H9 (cell line): ENCODE measurements around the gene ZCWPW2. TPM values are rescaled to one million over a fixed set of nuclear protein-coding genes. Genes with fewer than 3 reads are reported as not detected.

Experiments used
- DNase-seq: peaks from one replicate; pipeline ENCODE4 v3.0.0-alpha.2; 2017
- H2AFZ ChIP-seq: one replicate; pipeline ENCODE4 v1.6.1; 2013; ENCODE audit warnings: mild to moderate bottlenecking, low read length, control low read depth, moderate library complexity
- H2AK5ac ChIP-seq: 2 replicates; pipeline ENCODE4 v1.6.1; 2013; ENCODE audit warnings: low read length, control low read depth, mixed read lengths; ENCODE audit not compliant: insufficient read length
- H2BK120ac ChIP-seq: one replicate; pipeline ENCODE4 v1.6.1; 2013; ENCODE audit warnings: low read depth, mild to moderate bottlenecking, low read length, control low read depth, inconsistent platforms; ENCODE audit not compliant: poor library complexity, severe bottlenecking
- H2BK12ac ChIP-seq: 2 replicates; pipeline ENCODE4 v1.6.1; 2013; ENCODE audit warnings: low read length, control low read depth, mixed read lengths, low read depth; ENCODE audit not compliant: insufficient read length
- H2BK15ac ChIP-seq: 2 replicates; pipeline ENCODE4 v1.6.1; 2013; ENCODE audit warnings: low read depth, low read length, control low read depth
- H2BK20ac ChIP-seq: one replicate; pipeline ENCODE4 v1.6.1; 2013; ENCODE audit warnings: low read depth, mild to moderate bottlenecking, low read length, control low read depth, inconsistent platforms; ENCODE audit not compliant: poor library complexity, severe bottlenecking
- H2BK5ac ChIP-seq: 2 replicates; pipeline ENCODE4 v1.6.1; 2013; ENCODE audit warnings: low read length, control low read depth, mixed read lengths; ENCODE audit not compliant: insufficient read length
- H3K14ac ChIP-seq: 2 replicates; pipeline ENCODE4 v1.6.1; 2013; ENCODE audit warnings: low read length, control low read depth; ENCODE audit not compliant: insufficient read depth
- H3K18ac ChIP-seq: 2 replicates; pipeline ENCODE4 v1.6.1; 2013; ENCODE audit warnings: low read depth, mild to moderate bottlenecking, mixed read lengths, low read length, control low read depth; ENCODE audit not compliant: insufficient read length
- H3K23ac ChIP-seq: 2 replicates; pipeline ENCODE4 v1.6.1; 2013; ENCODE audit warnings: low read length, control low read depth, mixed read lengths, low read depth; ENCODE audit not compliant: insufficient read length
- H3K23me2 ChIP-seq: 2 replicates; pipeline ENCODE4 v1.6.1; 2013; ENCODE audit warnings: low read depth, mild to moderate bottlenecking, mixed read lengths, low read length, control low read depth; ENCODE audit not compliant: insufficient read length, poor library complexity, severe bottlenecking
- H3K27ac ChIP-seq: 2 replicates; pipeline ENCODE4 v1.5.1; 2013; ENCODE audit warnings: low read length, control low read depth, mixed read lengths, low read depth; ENCODE audit not compliant: insufficient read length
- H3K27me3 ChIP-seq: 2 replicates; pipeline ENCODE4 v1.6.1; 2013; ENCODE audit warnings: low read length, control low read depth, inconsistent platforms; ENCODE audit not compliant: insufficient read depth
- H3K4ac ChIP-seq: 2 replicates; pipeline ENCODE4 v1.6.1; 2013; ENCODE audit warnings: low read depth, mild to moderate bottlenecking, control low read depth, inconsistent platforms, low read length, moderate library complexity
- H3K4me1 ChIP-seq: 2 replicates; pipeline ENCODE4 v1.6.1; 2013; ENCODE audit warnings: low read length, control low read depth, inconsistent platforms; ENCODE audit not compliant: insufficient read depth
- H3K4me2 ChIP-seq: 2 replicates; pipeline ENCODE4 v1.6.1; 2013; ENCODE audit warnings: low read length, control low read depth, mixed read lengths; ENCODE audit not compliant: insufficient read length, insufficient read depth
- H3K56ac ChIP-seq: 2 replicates; pipeline ENCODE4 v1.6.1; 2013; ENCODE audit warnings: low read depth, mild to moderate bottlenecking, mixed read lengths, low read length, control low read depth; ENCODE audit not compliant: insufficient read length
- H3K79me1 ChIP-seq: 2 replicates; pipeline ENCODE4 v1.6.1; 2013; ENCODE audit warnings: low read depth, mild to moderate bottlenecking, moderate library complexity, low read length, control low read depth, inconsistent platforms; ENCODE audit not compliant: insufficient read depth, poor library complexity, severe bottlenecking
- H3K79me2 ChIP-seq: 2 replicates; pipeline ENCODE4 v1.6.1; 2013; ENCODE audit warnings: low read length, control low read depth, inconsistent platforms; ENCODE audit not compliant: insufficient read depth
- H3K9ac ChIP-seq: 2 replicates; pipeline ENCODE4 v1.6.1; 2013; ENCODE audit warnings: low read length, control low read depth, mixed read lengths; ENCODE audit not compliant: insufficient read length; ENCODE audit errors: extremely low read depth
- H3K9me3 ChIP-seq: one replicate; pipeline ENCODE4 v1.6.1; 2013; ENCODE audit warnings: low read depth, low read length, inconsistent platforms; ENCODE audit not compliant: control insufficient read depth
- H3T11ph ChIP-seq: one replicate; pipeline ENCODE4 v1.6.1; 2013; ENCODE audit warnings: mild to moderate bottlenecking, low read length, control low read depth, inconsistent platforms
- H4K20me1 ChIP-seq: one replicate; pipeline ENCODE4 v1.6.1; 2013; ENCODE audit not compliant: control insufficient read depth, insufficient read length, insufficient read depth
- H4K5ac ChIP-seq: 2 replicates; pipeline ENCODE4 v1.6.1; 2013; ENCODE audit warnings: low read depth, mild to moderate bottlenecking, mixed read lengths, low read length, control low read depth; ENCODE audit not compliant: insufficient read length
- H4K8ac ChIP-seq: replicated peaks from 2 replicates; pipeline ENCODE4 v1.6.1; 2013; ENCODE audit warnings: low read length, control low read depth, mixed read lengths, low read depth; ENCODE audit not compliant: insufficient read length
- H4K91ac ChIP-seq: 2 replicates; pipeline ENCODE4 v1.6.1; 2013; ENCODE audit warnings: low read depth, mild to moderate bottlenecking, moderate library complexity, mixed read lengths, low read length, control low read depth; ENCODE audit not compliant: insufficient read length
- H3K27ac Mint-ChIP-seq, 3 experiments: 2 replicates in 2 of 3; 3 replicates in 1 of 3; pipeline ENCODE4 v1.8.0; 2020 to 2021; ENCODE audit warnings: mixed read lengths in 3 of 3, mild to moderate bottlenecking in 1 of 3, moderate library complexity in 1 of 3
- H3K27me3 Mint-ChIP-seq: 2 replicates; pipeline ENCODE4 v1.8.0; 2021; ENCODE audit warnings: low read depth, mild to moderate bottlenecking, moderate library complexity, mixed read lengths
- H3K36me3 Mint-ChIP-seq, 3 experiments: 2 replicates in 2 of 3; 3 replicates in 1 of 3; pipeline ENCODE4 v1.8.0; 2020 to 2021; ENCODE audit warnings: low read depth in 3 of 3, mixed read lengths in 3 of 3; ENCODE audit not compliant: insufficient read depth in 1 of 3
- H3K4me1 Mint-ChIP-seq, 2 experiments: 2 replicates each; pipeline ENCODE4 v1.8.0; 2020; ENCODE audit warnings: mixed read lengths in 2 of 2
- H3K4me3 Mint-ChIP-seq, 2 experiments: 2 replicates in 1 of 2; 3 replicates in 1 of 2; pipeline ENCODE4 v1.8.0; 2020 to 2021; ENCODE audit warnings: mild to moderate bottlenecking in 2 of 2, mixed read lengths in 2 of 2, moderate library complexity in 1 of 2
- H3K9me3 Mint-ChIP-seq, 2 experiments: 2 replicates in 1 of 2; 3 replicates in 1 of 2; pipeline ENCODE4 v1.8.0; 2020; ENCODE audit warnings: mild to moderate bottlenecking in 2 of 2, mixed read lengths in 2 of 2, moderate library complexity in 1 of 2
- CTCF ChIP-seq: fragments of 200-600 bp; sonication (generic); conservative IDR thresholded peaks from 3 replicates; pipeline ENCODE4 v1.8.0; 2021; ENCODE audit warnings: antibody characterized with exemption, mild to moderate bottlenecking
- WGBS: extraction: QIAGEN DNeasy Blood & Tissue Kit; methylation state at CpG from one replicate; pipeline ENCODE4 v1.1.7; 2013; ENCODE audit warnings: missing lambda C conversion rate, low lambda C conversion rate, mixed read lengths; ENCODE audit not compliant: insufficient read length; ENCODE audit errors: extremely low coverage; 5-methylcytosine and 5-hydroxymethylcytosine counted together
- total RNA-seq: library from RNA; stranded (reverse); gene quantifications from 2 replicates; pipeline ENCODE4 v1.2.1, GENCODE V29; 2021

ZCWPW2 gene
- total RNA-seq, 1 experiment from 2014 or later = 0.35 TPM

GRCh38 chr3:28502397-28502937 is 153.9 kb downstream of the ZCWPW2 start:
- no peaks in the 10 kb centered on the region for H3K4me1 ChIP-seq
- no peaks in the 10 kb centered on the region for H3K79me2 ChIP-seq
- no peak overlapping the region for H3K56ac ChIP-seq
- no peak overlapping the region for H2BK120ac ChIP-seq
- no peak overlapping the region for H2BK5ac ChIP-seq
- H3K9ac ChIP-seq = no peak overlapping the region
- H3K36me3 Mint-ChIP-seq = no peaks in the 10 kb centered on the region
- H3K27me3 Mint-ChIP-seq = no peaks in the 10 kb centered on the region
- H4K20me1 ChIP-seq = no peaks in the 10 kb centered on the region
- no peak overlapping the region for H4K91ac ChIP-seq
- H3K23me2 ChIP-seq = no peaks in the 10 kb centered on the region
- no peaks in the 10 kb centered on the region for H3K27me3 ChIP-seq
- no peak overlapping the region for H3K14ac ChIP-seq
- no peak overlapping the region for H3K23ac ChIP-seq
- no peak overlapping the region for H3K4me3 Mint-ChIP-seq
- H2BK15ac ChIP-seq = no peak overlapping the region
- H2BK20ac ChIP-seq = no peak overlapping the region
- H3K4me1 Mint-ChIP-seq = peaks cover 30 to 44% of the 10 kb centered on the region in 2 experiments
- H2AK5ac ChIP-seq = no peak overlapping the region
- no peak overlapping the region for H3K4ac ChIP-seq
- no peak for TF ChIP-seq CTCF
- H4K8ac ChIP-seq = no peak overlapping the region
- no peaks in the 10 kb centered on the region; a peak in 1 of 5 replicates for H3K9me3 Mint-ChIP-seq
- no peak overlapping the region for H2BK12ac ChIP-seq
- H3K27ac Mint-ChIP-seq = peak overlapping the region in 1 of 3 experiments; percentile 4; a peak in 1 of 7 replicates
- no peak overlapping the region for H3K18ac ChIP-seq
- no peak overlapping the region for H3T11ph ChIP-seq
- H3K9me3 ChIP-seq = no peaks in the 10 kb centered on the region
- H2AFZ ChIP-seq = no peak overlapping the region
- H3K79me1 ChIP-seq = no peaks in the 10 kb centered on the region
- H4K5ac ChIP-seq = no peak overlapping the region
- no CpG with 5 or more reads among the region's 6 CpGs for whole genome bisulfite sequencing
- H3K4me2 ChIP-seq = no peak overlapping the region
- peak; percentile 28 for DNase-seq
- no peak overlapping the region for H3K27ac ChIP-seq
